Measurements from ENCODE around the gene CAP2. TPM values are rescaled to one million over a fixed set of nuclear protein-coding genes. Genes with fewer than 3 reads are reported as not detected.
"Not testable (repeated sequence)": the region's sequence is repeated elsewhere in the genome, so short reads cannot be mapped to it uniquely, and the experiment has no call there.

The CAP2 gene
- total and polyA plus RNA-seq, 2 experiments from 2014 or later = 6.7 to 9.1 TPM

DNA sequence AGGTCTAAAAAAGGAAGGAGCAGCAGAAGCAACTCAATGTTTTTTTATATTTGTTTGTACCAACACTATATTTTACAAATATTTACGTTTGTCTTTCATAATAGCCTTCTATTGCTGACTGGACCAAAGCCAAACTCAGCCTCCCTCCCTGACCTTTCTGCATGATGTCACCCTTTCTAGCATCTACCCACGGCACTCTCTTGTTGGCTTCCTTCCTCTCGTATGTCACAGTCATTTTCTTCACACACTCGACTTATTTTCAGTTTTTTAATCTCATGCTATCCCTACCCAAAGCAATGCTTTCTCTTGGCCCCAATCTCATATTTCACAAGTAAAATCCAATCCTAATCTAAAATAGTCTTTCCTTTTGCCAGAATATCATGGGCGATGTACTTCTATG, 190.4 kb downstream of the CAP2 start (continued):
- TF ChIP-seq, protein P1, sequence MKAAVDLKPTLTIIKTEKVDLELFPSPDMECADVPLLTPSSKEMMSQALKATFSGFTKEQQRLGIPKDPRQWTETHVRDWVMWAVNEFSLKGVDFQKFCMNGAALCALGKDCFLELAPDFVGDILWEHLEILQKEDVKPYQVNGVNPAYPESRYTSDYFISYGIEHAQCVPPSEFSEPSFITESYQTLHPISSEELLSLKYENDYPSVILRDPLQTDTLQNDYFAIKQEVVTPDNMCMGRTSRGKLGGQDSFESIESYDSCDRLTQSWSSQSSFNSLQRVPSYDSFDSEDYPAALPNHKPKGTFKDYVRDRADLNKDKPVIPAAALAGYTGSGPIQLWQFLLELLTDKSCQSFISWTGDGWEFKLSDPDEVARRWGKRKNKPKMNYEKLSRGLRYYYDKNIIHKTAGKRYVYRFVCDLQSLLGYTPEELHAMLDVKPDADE (IDR thresholded peaks at IDR 0.05) = no peak

DNA sequence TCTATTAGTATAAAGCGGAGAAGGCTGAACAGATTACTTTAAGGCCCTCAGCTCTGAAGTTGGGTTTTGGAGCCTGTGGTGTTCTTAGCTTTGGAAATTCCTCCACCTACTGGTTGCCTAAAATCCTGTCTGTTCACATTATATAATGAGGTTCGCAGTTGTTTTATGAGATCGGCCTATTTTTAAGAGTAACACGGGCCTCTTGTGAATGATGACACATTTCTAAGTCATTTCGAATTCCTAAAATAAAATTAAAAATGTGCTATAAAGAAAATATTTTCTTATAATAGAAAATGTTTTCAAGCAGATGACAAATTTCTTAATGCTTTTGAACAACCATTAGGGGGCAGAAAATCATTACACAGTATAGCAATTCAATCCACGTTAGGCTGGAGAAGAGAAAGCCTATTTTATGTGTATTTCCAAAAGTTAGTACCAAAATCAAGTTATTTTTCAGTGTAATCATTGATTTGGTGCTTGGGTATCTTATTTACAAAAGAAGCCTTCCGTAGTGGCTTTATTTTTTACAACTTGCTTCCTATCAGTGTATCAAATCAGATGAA, 190.9 kb downstream of the CAP2 start:
- no peak overlapping the region for H3K4me2 ChIP-seq
- H3K9me3 Mint-ChIP-seq = peaks cover 8% of the 10 kb centered on the region; the same call in 2 of the 3 replicates
- no peak overlapping the region for H3K27ac Mint-ChIP-seq
- H3K4me3 ChIP-seq = no peak overlapping the region
- peaks cover 6% of the 10 kb centered on the region for H3K27me3 Mint-ChIP-seq (ENCODE audit: insufficient read depth, low read depth, poor library complexity)
- no peak for TF ChIP-seq ZNF331 (CRISPR knock-in tag; IDR thresholded peaks at IDR 0.05; ENCODE audit: low read depth)
- TF ChIP-seq, protein P2, sequence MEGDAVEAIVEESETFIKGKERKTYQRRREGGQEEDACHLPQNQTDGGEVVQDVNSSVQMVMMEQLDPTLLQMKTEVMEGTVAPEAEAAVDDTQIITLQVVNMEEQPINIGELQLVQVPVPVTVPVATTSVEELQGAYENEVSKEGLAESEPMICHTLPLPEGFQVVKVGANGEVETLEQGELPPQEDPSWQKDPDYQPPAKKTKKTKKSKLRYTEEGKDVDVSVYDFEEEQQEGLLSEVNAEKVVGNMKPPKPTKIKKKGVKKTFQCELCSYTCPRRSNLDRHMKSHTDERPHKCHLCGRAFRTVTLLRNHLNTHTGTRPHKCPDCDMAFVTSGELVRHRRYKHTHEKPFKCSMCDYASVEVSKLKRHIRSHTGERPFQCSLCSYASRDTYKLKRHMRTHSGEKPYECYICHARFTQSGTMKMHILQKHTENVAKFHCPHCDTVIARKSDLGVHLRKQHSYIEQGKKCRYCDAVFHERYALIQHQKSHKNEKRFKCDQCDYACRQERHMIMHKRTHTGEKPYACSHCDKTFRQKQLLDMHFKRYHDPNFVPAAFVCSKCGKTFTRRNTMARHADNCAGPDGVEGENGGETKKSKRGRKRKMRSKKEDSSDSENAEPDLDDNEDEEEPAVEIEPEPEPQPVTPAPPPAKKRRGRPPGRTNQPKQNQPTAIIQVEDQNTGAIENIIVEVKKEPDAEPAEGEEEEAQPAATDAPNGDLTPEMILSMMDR (conservative IDR thresholded peaks at IDR 0.05; ENCODE audit: low read depth in 2 of 2) = peak; percentile 77 to 95
- peaks cover 3% of the 10 kb centered on the region; the same call in 1 of the 3 replicates for H3K36me3 Mint-ChIP-seq (ENCODE audit: low read depth)
- H4K20me1 ChIP-seq (replicated peaks; ENCODE audit: insufficient read depth) = no peaks in the 10 kb centered on the region
- H3K27me3 ChIP-seq (ENCODE audit: insufficient read depth) = peaks cover 9% of the 10 kb centered on the region; the same call in 1 of the 2 replicates
- no peaks in the 10 kb centered on the region for H3F3A ChIP-seq (replicated peaks; ENCODE audit: low read depth)
- ATAC-seq (peak; percentile 33), DNase-seq (ENCODE audit: low spot score) (peak; percentile 80)
- H2AFZ ChIP-seq = no peak overlapping the region
- H3K9me2 ChIP-seq (ENCODE audit: insufficient read depth) = no peaks in the 10 kb centered on the region
- H3K27ac ChIP-seq (ENCODE audit: low read depth) = no peak overlapping the region
- H3K4me1 Mint-ChIP-seq = no peaks in the 10 kb centered on the region
- H3K4me1 ChIP-seq (ENCODE audit: insufficient read depth) = no peaks in the 10 kb centered on the region
- H3K36me3 ChIP-seq (ENCODE audit: insufficient read depth) = no peaks in the 10 kb centered on the region
- no peaks in the 10 kb centered on the region for H3K79me2 ChIP-seq (replicated peaks; ENCODE audit: insufficient read depth)
- H3K4me3 Mint-ChIP-seq = no peak overlapping the region

- Mint-ChIP-seq H3K4me3 (no peak overlapping the region), H3K9me3 (0 out of 3 replicates have a peak, but pooled peaks cover 3% of the 10 kb centered on the region), H3K27me3 (ENCODE audit: insufficient read depth, low read depth, poor library complexity) (peaks cover 4% of the 10 kb centered on the region), H3K4me1 (no peaks in the 10 kb centered on the region), H3K36me3 (ENCODE audit: low read depth) (peaks cover 3% of the 10 kb centered on the region; the same call in 1 of the 3 replicates), H3K27ac (no peak overlapping the region)
- H3K9me2 ChIP-seq (ENCODE audit: insufficient read depth) = no peaks in the 10 kb centered on the region
- H3K79me2 ChIP-seq (replicated peaks; ENCODE audit: insufficient read depth) = no peaks in the 10 kb centered on the region
- no peak overlapping the region for H3K27ac ChIP-seq (ENCODE audit: low read depth)
- H3K36me3 ChIP-seq (ENCODE audit: insufficient read depth) = no peaks in the 10 kb centered on the region
- H3K27me3 ChIP-seq (ENCODE audit: insufficient read depth) = peaks cover 7% of the 10 kb centered on the region; the same call in 1 of the 2 replicates
- no peak overlapping the region for H3K4me2 ChIP-seq
- no peak overlapping the region for H2AFZ ChIP-seq
- peak; percentile 81 for DNase-seq (ENCODE audit: low spot score)
- no peaks in the 10 kb centered on the region for H3K4me1 ChIP-seq (ENCODE audit: insufficient read depth)
- H3F3A ChIP-seq (replicated peaks; ENCODE audit: low read depth) = no peaks in the 10 kb centered on the region
- no peaks in the 10 kb centered on the region for H4K20me1 ChIP-seq (replicated peaks; ENCODE audit: insufficient read depth)
- no peak overlapping the region for H3K4me3 ChIP-seq
- ATAC-seq = peak; percentile 76
- TF ChIP-seq, protein P2 (conservative IDR thresholded peaks at IDR 0.05; ENCODE audit: low read depth in 2 of 2) = peak; percentile 43 to 61
- TF ChIP-seq, protein P1 (IDR thresholded peaks at IDR 0.05) = no peak
Measured at GRCh38 chr6:17585766-17586490, 192.5 kb downstream of the CAP2 start.

- H3K4me1 ChIP-seq (ENCODE audit: insufficient read depth); H3K79me2 ChIP-seq (replicated peaks; ENCODE audit: insufficient read depth); H3K9me2 ChIP-seq (ENCODE audit: insufficient read depth); H3K4me1 Mint-ChIP-seq; H2AFZ ChIP-seq; H3K27ac ChIP-seq (ENCODE audit: low read depth); ATAC-seq; H3K4me3 Mint-ChIP-seq; H4K20me1 ChIP-seq (replicated peaks; ENCODE audit: insufficient read depth); H3F3A ChIP-seq (replicated peaks; ENCODE audit: low read depth); H3K27ac Mint-ChIP-seq; H3K4me3 ChIP-seq; H3K27me3 Mint-ChIP-seq (ENCODE audit: insufficient read depth, low read depth, poor library complexity); H3K27me3 ChIP-seq (ENCODE audit: insufficient read depth); DNase-seq (ENCODE audit: low spot score); H3K36me3 Mint-ChIP-seq (ENCODE audit: low read depth); H3K4me2 ChIP-seq; H3K9me3 Mint-ChIP-seq; H3K36me3 ChIP-seq (ENCODE audit: insufficient read depth): not testable (repeated sequence)
Measured at GRCh38 chr6:17586623-17587022, 193.2 kb downstream of the CAP2 start.

All from GM23338 (cell line).